Measurements from ENCODE around the gene XPO6.
"Not testable (repeated sequence)": the region's sequence is repeated elsewhere in the genome, so short reads cannot be mapped to it uniquely, and the experiment has no call there.

The XPO6 gene

DNA sequence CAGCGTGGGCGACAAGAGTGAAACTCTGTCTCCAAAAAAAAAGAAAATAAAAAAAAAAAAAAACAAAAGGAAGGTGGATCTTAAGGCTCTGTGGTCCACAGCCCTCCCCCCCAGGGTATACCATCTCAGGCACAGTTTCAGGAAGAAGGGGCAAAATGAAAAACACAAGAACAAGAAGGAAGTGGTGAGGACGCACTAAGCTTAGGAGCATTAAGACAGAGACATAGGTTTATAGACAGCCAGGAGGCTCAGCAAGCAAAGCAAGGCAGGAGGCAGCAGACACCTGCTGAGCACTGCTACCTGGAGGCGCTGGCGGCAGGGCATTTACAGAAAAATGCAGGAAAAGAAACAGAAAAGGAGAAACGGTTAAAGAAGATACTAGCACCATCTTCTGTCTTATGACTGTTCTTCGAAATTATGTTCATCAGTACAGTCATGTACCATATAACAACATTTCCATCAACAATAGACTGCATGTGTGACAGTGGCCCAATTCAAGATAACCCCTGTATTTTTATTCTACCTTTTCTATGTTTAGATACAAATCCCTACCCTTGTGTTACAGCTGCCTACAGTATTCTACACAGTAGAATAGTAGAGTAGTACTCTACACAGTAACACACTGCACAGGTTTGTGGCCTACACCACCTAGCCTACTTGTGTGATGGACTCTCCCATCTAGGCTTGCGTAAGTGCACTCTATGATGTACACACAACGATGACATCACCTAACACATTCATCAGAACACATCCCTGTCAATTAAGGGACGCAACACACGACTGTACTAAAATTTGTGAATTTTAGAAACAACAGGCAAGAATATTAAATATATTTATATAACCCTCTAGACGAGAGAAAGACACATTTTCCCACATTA lies 62.5 kb downstream of the XPO6 start:
- DNase-seq (ENCODE audit: low spot score): no peak

DNA sequence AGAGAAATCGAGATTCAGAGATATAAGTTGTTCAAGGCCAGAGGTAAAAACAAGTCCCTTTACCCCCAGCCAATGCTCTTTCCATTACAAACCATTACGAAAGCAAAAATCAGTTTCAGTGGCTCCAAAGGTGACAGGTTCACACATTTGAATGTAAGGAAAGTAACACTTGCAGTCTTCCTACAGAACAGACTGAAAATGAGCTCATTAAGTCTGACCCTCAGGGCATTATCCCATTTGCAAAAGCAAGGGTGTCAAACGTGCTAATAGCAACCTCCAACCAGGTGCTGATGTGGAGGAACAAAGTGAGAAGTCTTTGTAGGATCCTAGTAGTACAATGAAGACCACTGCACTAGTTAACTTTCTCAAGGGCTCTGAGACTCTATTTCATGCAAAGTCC lies 65.2 kb downstream of the XPO6 start:
- DNase-seq (ENCODE audit: low spot score): no peak

DNA sequence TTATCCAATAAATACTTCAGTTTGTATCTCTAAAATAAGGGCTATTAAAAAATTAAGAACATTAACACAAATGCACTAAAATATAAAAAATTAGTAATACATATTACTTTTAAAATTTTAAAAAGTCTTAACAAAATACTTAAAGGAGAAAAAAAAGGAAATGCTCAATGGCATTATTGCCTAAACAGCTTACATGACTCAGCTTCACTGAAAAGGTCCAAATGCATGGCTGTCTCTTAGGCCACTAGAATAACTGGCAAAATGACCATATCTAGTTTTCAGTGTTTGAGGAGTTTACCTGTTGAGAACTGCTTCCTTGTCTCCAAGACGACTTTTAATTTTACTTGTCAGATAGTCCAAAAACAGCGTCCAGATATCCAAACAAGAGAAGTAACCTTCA lies 66.0 kb downstream of the XPO6 start:
- DNase-seq (ENCODE audit: low spot score): no peak

DNA sequence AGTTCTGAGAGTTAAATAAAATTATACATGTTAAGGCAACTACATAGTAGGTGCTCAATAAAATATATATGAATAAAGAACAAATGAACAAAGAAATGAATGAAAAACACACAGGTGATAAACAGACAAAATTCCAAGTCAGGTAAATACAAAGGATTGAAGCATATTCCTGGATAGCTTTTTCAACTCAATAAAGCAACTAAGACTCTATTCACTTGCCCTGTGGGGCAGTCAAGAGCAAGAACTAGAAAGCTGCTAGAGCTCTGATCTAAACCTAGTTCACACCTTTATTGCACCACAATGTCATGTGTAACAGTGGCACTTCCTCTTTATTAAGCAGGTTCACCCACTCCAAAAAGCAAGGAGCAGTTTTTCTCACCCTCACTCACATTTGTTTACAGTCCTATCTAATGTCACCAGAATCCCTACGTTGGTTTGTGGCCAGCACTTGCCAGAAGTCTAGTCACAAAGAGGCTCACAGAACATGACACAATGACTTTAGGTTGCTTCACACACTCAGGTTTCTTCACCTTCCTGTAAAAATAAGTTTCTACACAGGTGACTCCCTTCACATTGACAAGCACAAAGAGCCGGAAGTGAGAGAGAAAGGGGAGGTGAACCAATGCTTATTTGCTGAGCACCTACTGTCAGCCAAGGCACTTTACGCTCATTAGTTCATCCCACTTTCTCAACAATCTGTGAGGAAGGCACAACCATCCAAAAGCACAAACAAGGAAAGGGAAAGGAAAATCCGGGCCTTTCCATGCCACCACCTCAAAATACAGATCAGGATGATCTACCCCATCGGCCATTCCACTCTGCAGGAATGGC lies 70.8 kb downstream of the XPO6 start:
- DNase-seq (ENCODE audit: low spot score): peak; percentile 90

DNA sequence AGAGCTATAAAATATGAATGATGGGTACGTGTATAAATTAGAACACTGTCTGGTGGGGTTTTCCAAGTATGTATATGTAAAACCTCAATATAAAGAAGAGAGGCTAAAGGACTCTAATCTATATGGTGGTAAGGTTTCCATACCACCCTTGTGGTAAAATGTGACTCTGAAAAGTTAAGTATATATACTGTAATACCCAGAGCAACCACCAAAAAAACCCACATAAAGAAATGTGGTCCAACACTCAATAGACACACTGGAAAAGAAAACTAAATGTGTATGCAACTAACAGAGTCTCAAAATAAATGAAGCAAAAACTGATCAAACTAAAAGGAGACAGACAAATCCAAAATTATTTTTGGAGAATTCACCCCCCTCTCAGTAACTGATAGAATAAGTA lies 72.2 kb downstream of the XPO6 start:
- no peak for DNase-seq (ENCODE audit: low spot score)

DNA sequence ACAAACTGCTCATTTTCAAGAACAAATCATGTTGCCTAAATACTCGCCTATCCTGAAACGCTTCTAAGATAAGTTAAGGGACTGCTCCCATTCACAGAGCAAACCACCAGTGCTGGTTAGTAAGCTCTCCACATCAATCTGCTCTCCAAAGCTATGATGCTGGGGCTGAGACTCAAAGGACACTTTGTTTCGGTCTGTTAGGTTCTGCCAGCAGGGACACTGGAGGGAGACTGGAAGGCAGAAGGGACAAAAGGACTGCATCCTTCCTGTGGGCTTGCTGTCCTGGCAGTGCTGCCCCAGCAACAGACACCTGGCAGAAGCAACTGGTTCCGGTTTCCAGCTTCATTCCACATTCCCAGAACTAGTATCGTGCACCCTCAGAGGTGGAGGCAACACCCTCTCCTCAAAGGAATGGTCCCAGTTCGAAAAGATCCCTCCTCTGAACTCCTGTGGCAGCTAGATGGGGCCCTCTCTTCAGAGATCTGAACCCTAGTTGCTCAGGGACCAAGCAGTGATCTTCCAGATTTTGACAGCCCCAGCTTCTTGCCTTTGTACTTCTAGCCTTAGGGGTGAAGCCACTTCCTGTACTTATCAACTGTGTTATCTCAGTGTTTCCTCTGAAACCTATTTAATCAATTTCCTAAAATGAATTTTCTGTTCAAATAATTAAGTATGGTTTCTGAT lies 74.9 kb downstream of the XPO6 start:
- peak; percentile 64 for DNase-seq (ENCODE audit: low spot score)

DNA sequence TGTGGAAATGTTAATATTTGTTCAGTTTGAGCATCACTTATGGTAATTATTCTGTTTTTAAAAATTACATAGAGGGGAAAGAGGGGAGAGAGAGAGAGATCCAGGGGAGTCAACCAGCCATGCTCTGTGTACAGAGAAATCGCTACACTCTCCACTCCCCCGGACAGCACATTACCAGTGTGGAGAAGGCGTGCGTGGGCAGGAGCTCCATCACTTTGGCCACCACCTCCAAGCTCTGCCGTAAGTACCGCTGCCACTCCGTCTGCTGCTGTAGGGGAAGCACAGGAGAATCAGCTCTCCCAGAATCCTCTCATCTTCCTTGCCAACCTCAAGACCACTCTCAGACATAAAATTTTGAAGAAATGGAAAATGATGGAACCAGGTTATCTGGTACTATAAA lies 78.1 kb downstream of the XPO6 start:
- no peak for DNase-seq (ENCODE audit: low spot score)

DNA sequence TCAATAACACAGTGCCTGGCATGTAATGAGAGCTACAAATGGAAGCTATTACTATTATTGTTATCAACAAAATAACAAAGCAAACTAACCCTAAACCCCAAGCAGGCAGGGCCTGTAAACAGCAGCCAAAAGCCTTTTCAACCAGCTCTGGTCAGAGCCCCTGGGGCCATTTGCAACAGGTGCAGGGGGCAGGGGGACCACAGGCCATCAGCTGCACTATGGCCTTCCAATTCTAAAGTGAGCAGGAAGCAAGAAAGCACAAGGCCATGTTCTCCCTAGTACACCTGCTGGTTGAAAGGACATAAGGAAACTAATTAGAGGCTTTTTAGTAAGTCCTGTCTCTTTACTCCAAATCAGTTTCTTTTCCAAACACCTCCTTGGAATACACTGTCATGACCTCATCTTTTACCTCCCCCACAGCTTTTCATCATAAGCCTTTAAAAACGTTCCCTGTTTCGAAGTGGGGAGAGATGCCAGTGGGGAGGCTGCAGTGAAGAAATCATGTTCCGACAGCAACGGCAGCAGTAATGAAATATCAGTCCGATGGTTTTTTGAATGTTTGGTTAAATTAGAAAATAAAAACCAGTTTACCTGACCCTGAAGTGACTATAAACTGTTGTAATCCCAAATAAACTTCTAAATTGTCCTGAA lies 79.9 kb downstream of the XPO6 start:
- no peak for DNase-seq (ENCODE audit: low spot score)

DNA sequence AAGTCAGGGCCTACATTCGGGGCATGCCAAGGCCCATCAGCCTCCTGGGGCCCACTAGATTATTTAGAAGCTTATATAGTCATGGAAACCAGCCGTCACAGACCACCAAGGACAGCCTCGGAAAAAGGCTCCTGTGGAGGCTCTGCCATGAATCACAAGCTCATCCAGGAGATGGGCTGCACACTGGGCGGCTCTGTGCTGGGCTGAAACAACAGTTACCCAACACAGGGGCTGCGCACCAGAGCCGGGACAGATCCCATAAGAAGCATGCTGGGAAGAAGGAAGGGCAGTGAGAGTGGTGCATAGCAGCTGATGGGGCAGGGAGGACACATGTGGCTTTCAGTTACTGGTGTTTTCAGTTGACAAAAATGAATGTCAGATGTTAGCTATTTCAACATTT lies 80.6 kb downstream of the XPO6 start:
- DNase-seq (ENCODE audit: low spot score): no peak

DNA sequence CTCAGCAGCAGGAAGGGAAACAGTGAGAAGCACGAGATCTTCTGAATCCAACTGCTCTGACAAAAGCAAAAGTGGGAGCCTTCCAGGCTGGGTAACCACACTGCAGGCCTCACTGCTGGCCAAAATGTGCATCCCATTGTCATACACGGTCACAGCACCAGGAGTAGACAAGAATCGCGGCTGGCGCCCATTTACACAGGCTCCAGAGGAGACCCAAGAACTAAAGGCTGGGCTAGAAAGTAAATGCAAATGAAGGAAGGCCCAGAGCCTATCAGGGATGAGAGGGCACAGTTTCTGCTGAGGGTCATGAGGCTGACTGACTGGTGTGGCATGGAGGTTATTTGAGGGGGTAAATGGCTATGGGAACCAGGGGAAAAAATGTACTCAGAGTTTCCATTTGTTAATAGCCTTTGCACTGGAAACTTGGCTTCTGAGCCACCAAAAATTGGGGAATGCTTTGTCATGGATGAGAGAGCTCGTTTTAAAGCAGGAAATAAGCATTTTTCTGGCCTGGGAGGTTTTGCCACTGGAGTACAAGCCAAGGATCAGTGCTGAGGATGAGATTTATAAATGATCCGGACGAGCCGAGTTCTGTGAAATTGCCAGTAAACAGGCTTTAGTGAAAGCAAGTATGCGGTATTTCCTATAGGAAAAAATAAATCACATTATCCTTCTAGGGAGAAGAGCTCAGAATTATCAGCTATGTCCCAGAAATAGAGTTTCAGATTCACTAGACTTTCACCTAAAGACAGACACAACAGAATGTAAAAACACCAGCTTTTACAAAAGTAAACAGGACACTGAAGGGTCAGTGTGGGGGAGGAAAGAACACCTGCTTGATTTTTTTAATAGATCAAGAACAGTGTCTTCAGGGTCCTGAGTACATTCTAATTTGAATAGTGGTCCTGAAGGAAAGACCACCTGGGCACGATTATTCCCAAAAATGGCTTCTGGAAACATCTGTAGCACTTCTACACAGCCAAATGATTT lies 81.4 kb downstream of the XPO6 start:
- no peak for DNase-seq (ENCODE audit: low spot score)

DNA sequence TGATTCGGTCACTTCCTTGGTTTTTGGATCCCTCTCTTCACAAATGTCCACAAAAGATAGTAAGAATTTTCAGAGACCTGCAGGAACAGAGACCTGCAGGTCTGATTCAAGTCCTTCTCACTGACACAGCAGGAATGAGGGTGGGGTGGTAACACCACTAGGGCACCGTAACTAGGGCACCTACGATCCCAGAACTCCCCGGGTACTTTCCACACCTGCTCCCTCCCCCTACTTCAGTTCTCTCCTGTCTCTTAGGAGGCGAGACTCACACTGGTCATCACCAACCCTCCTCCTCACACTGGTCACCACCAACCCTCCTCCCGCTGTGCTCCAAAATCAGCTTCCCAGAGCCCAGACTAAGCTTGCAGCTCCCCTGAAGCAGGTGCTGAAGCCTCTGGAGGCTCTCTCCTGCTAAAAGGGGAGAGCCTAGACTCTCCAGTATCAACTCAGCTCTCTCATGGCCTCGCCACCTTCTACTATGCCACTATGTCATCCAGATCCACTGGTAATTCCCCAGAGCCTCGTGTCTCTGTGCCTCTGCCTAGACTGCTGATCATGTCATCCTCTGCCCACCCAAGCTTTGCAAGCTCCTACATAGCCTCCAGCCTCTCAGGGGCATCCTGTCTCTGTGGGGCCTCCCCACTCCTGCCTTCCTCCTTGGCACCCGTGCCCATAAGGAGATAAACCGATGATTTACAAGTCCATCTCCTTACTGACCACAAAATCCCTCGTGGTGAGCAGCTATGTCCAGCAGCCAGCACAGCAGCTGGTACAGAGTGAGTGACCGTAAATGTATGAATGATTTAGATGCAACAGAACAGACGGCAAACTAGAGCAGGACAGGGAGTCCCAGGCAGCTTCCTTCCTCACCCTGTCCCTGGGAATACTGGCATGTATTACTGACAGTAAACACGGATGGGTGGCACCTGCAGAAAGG lies 84.8 kb downstream of the XPO6 start:
- DNase-seq (ENCODE audit: low spot score): no peak

DNA sequence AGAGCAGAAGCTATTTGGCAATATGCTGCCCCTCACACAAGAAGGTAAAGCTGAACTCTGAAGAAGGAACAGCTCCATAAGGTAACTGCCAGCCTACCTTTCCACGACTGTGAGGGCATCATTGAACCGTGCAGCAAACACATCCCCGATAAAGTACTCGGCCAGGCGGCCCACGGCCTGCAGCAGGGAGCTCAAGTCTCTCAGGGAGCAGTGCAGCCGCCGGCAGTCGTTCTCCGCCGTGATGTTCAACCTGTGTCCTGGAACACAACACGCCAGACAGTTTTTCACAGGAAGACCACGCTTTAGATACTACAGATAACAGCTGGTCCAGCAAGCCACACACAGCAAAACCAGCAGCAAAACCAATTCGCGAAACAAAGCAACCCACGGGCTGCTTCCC lies 86.2 kb downstream of the XPO6 start:
- no peak for DNase-seq (ENCODE audit: low spot score)

DNA sequence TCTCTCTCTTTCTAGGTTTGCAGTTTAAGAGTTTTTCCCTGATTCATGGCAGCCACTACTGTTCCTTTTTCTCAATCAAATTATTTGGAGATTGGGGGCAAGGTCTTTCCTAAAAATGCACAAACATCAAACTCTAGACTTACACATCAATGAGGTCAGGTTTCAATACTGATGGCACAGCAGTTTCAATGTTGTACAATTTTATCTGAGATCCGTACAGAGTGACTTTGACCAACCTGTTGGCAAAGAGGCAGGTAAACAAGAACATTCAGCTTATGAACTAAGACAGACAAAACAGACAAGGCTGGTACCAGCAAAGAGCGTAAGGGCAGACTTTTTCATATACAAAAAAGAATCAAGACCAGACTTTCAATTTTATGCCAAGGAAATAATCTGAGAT lies 90.2 kb downstream of the XPO6 start:
- no peak for DNase-seq (ENCODE audit: low spot score)

DNA sequence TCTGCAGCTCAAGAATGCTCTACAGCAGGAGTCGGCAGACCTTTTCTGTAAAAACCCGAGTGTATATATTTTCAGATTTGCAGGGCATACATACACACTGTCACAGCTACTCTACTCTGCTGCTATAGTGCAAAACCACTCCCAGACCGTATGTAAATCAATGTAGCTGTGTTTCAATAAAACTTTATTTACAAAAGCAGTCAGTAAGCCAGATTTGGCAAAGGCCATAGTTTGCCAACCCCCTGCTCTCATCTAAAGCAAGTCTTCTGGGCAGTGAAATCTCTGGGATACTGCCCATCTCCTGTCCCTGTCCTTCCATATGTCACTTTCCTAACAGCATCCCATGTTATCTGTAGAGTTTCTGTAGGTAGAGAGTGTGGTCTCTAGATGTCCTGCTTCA lies 91.0 kb downstream of the XPO6 start:
- no peak for DNase-seq (ENCODE audit: low spot score)

DNA sequence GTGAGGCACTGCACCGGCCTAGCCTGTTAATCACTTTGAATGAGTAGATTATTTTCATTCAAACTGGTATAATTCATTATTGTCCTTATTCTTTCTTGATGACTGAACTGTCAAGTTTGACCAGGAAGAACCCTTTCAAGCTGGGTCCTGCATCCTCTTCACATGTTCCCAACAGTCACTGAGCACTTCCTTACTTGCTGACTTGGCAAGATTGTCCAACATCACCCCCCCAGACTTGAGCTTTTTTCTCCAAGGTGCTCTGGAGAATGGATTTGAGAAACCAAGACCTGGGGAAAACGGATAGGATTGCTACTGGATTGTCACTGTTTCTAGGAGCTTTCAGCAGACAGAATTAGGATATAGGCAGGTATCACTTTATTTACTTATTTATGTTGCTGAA lies 93.1 kb downstream of the XPO6 start:
- DNase-seq (ENCODE audit: low spot score): no peak

DNA sequence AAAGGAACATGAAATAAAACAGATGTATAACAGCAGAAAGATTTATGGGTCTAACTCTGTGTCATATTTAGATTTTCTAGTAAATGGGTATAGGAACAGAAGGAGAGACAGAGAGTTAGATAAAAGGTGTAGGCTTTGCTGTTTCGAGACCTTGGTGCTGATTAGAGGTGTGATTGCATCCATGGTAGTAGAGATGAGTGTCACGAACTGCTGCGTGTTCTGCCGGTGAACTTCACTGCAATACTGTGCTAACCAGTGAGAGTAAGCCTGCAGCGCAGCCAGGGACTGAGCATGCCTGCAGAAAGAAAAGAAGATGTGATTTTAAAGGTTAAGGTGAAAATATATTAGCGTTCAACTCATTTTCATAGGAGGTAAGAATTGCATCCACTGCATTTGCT lies 94.6 kb downstream of the XPO6 start:
- DNase-seq (ENCODE audit: low spot score): no peak

DNA sequence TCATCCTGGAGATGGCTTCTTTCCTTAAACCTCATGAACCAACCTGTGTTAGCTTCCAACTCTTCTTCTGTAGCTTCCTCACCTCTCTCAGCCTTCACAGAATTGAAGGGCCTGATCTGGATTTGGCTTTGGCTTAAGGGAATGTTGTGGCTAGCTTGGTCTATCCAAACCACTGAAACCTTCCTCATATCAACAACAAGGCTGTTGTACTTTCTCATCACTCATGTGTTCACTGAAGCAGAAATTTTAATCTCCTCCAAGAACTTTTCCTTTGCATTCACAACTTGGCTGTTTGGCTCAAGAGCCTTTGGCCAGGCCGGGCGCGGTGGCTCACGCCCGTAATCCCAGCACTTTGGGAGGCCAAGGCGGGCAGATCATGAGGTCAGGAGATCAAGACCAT lies 95.9 kb downstream of the XPO6 start:
- DNase-seq (ENCODE audit: low spot score): not testable (repeated sequence)

DNA sequence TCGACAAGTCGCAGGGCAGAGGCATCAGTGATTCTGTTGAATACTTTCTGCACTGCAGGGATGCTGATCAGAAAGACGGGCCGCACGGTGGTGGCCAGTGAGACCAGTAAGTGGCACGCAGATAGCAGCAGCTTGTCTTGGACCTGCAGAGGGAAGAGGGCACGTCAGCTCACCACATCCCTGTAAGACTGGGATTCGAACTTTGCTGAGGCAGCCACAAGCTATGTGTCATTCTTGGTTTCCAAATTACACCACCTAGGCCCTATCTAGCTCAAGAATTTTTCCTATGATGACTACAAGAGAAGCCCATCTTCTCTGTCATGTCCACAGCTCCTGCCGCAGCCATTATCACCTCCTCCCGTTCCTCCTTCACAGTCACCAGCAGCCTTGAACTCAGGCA lies 98.9 kb downstream of the XPO6 start:
- no peak for DNase-seq (ENCODE audit: low spot score)

DNA sequence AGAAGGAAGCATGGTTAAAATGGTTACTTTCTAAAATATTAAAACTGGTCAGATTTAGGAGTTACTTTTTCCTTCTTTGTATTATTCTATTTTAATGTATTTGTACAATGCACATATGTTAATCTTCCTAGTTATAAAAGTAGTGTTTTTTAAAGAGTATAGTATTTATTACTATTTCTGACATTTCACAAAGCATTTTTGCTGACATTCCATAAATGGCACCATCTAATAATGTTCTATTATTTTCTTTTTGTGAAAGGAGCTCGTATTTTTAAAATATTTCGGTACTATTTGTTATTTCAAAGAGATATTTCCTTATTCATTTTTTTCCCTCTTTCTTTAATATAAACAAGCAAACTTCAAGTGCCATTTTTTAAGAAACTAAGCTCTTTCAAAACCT lies 100.8 kb downstream of the XPO6 start:
- DNase-seq (ENCODE audit: low spot score): no peak

DNA sequence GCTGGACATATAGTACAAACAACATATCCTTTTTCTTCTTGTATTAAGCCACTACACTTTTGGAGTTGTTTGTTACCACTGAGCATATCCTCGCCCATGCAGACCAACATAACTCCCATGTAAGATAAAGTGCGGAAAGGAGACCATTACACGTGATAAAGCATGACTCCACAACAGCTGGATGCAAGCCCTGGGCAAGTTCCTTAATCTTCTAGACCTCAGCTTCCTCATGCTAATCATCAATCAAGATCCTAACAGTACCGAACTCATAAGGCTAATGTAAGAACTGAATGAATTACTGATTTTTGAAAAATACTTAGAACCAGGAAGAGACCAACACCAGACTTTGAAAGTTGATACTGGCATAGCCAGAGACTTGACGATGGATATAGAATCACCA lies 101.3 kb downstream of the XPO6 start:
- DNase-seq (ENCODE audit: low spot score): no peak

All from CD4-positive, alpha-beta T cell treated with Interleukin-15 for 4 hours (primary cell).